NCI-H510A treated with DMSO at 0.1 percent for 48 hours (cell line): ENCODE data around the gene RPL32.
A peak's percentile ranks its signal among the peaks of the same experiment; 100 is the strongest.
"Not testable (repeated sequence)": the region's sequence is repeated elsewhere in the genome, so short reads cannot be mapped to it uniquely, and the experiment has no call there.

Source experiments
- DNase-seq: peaks from one replicate; lab custom pipeline; 2025; lab: John Stamatoyannopoulos, UW

RPL32 gene

GRCh38 chr3:12808587-12808986 is 32.8 kb downstream of the RPL32 start:
- DNase-seq = no peak

DNA sequence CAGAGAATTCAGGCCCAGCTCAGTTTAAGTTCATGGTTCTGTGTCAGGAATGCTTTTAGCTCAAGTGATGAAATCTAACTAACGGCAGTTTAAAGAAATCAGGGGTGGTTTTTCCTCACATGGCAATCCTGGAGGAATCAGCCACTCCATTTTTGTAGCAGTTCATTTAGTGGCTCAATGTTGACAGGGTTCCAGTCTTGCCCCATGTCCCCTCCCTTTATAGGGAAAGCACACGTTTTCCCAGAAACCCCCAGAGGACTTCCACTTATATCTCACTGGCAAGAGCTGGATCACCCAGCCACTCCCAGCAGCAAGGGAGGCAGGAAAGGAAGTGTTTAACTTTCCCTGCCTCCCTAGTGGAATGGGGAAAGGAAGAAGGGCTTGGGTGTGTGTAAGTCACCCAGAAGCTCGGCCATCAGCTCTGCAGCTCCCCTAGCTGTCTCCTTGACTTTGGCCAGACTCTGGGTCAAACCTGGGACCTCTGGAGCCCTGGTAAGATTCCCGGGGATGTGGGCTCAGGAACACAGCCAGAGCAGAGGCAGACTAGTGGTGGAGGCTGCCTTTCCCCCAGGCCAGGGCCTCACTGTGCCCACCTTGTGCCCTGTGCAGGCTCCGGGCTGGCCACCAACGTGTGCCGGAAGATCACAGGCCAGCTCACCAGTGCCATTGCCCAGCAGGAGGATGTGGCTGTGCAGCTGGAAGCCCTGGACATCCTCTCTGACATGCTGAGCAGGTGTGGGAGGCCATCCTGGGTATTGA is 33.6 kb downstream of the RPL32 start:
- DNase-seq = no peak

DNA sequence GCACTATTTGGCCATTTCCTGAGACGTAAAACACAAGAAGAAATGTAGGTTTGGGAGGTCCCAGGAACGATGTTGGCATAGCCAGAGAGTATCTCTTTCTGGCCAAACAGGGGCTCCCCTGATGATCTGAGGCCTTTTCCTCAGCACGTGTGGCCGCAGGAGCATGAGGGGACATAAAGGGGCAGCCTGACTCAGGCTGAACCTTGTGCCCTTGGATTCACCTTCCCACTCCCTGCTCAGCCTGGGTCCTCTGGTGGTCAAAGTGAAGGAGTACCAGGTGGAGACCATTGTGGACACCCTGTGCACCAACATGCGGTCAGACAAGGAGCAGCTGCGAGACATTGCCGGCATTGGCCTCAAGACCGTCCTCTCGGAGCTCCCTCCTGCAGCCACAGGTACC is 34.3 kb downstream of the RPL32 start:
- DNase-seq = no peak

- DNase-seq = no peak
These were observed 38.0 kb downstream of the RPL32 start for GRCh38 chr3:12803371-12803770.

DNA sequence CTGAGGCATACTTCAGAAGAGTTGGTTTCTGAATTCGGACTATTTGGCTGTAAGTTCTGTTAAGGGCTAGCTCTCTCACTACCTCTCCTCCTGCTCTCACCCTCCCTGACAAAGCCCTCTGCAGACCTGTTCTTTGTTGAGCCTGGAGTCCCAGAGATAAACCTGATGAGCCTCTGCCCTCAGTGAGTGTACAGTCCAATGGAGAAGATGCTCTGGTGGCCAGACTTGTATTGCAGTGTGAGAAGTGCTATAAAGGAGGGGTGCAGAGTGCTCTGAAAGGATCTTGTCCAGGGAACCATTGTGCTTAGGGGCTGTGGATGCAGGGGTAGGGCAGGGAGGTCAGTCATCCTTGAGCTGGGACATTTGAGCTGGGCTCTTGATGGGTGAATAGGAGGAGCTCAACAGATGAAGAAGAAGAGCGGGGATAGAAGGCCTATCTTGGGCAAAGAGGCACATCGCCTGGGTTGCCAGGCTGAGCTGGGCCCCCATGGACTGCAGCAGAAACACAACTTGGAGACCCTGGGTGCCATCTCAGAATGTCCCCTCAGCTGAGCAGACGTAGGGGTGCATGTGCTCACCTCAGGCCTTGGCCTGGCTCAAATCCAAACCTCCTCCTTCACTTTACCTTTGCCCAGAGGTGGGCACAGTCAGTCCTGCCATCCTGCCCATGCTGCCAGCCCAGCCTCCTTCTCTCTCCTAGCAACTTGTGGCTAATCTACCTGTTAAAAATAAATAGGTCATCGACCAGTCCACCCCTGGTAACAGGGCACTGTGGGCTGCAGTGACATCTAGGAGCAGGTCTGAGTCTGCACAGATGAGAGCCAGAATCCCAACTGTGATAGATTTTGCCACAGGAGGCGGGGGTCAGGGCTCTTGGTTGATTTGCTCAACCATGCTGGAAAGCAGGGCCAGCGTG is 41.6 kb downstream of the RPL32 start:
- DNase-seq = no peak

GRCh38 chr3:12798559-12799179 is 42.7 kb downstream of the RPL32 start:
- DNase-seq = no peak

DNA sequence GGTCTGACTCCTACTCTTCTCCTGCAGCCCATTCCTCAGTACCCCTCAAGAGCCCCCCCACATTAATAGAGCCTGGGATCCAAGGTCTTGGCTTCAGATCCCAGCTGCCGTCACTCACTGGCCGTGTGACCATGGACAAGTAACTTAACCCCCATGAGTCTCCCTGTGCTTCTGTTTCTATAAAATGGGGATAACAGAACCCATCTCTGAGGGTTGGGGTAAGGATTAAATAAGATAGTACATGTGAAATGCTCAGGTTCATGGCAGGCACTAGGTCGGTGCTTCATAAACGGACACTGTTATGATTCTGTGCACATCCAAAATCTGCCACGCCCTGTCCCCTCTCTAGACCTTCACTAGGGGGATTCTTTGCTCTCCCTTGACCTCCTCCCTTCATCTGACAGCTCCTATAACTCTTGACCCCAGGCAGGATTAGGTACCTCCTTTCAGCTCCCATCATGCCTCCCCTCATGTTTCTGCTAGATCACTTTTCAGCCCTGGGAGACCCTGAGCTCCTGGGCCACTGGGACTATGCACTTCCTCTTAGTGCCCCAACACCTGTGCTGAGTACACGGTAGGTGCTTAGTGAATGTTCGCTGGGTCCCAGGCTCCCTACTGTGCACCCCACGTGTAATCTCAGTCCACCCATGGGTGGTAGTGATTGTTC is 43.3 kb downstream of the RPL32 start:
- DNase-seq = no peak

DNA sequence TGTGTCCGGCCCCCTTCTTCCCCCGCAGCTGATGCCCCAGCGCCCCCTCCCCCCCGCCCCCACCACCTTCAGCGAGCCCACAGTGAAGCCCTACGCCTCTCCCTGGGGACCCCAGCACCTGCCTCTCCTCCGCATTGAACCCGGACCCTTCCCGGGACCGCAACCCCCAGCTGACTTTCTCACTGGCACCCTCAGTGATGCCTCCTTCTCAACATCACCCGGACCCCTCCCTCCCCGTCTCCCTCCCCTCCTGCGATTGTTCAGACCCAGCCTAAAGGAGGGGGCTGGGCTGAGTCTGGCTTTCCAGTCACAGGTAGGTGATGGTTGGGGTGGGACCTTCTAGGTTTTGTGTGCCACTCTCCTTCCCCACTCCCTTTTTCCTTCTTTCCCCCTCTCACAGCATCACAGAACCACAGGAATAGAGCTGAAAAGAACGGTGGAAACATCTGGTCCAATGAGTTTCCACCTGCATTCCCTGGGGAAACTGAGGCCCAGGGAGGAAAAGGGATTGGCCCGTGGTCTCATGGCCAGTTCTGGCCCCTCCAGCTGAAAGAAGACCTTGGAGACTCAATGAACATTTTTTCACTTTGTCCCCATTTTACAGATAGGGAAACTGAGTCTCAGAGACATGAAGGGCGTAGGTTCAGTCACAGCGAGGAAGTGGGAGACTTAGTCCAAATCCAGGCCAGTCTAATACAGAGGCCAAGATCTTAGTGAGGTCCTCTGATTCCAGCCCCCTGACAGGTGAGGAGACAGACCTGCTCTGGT is 44.1 kb downstream of the RPL32 start:
- no peak for DNase-seq

- DNase-seq = peak; percentile 31
These were observed 44.9 kb downstream of the RPL32 start, which contains the start of gene CAND2 for GRCh38 chr3:12796171-12797123. TSS of gene CAND2 (plus strand) at chr3:12796680. CDS start at chr3:12796721, 41 bp downstream.

DNA sequence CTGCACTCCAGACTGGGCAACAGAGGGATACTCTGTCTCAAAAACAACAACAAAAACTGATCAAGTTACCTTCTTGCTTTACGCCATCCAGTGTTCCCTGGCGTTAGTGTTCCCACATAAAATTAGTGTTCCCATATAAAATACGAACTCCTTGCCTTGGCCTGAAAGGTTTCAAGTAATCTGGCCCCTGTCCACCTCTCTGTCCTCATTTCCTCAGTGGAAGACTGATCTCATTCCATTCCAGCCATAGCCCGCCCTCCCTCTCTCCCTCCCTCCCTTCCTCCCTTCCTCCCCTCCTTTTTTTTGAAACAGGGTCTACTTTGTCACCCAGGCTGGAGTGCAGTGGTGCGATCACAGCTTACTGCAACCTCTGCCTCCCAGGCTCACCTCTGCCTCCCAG is 47.7 kb downstream of the RPL32 start:
- DNase-seq = no peak

DNA sequence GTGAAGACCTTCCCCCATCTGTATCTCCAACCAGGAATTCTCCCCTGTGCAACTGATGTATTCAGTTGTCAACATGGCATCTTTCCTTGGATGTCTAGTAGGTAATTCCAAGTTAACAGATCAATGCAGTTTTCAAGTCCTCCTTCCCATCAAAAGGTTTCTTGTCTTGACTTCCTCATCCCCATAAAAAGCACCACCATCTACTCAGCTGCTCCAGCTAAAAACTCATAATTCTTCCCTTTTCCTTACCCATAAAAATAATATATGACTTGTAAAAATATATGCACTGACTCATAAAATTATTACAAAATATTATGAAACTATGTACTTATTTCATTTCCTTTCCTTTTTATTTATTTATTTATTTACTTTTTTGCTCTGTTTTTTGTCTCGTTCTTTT is 49.9 kb downstream of the RPL32 start:
- no peak for DNase-seq

GRCh38 chr3:12787967-12788690 is 53.2 kb downstream of the RPL32 start:
- DNase-seq = not testable (repeated sequence)

- DNase-seq = peak; percentile 7
These were observed 54.0 kb downstream of the RPL32 start for GRCh38 chr3:12787346-12787745.

GRCh38 chr3:12785096-12785495 is 56.3 kb downstream of the RPL32 start:
- no peak for DNase-seq
